Measurements from ENCODE around the gene TGFBR3L. TPM values are rescaled to one million over a fixed set of nuclear protein-coding genes. Genes with fewer than 3 reads are reported as not detected.

TGFBR3L gene
- total RNA-seq, 3 donors from 2014 or later, result 2.3 TPM; not detected in 2

DNA sequence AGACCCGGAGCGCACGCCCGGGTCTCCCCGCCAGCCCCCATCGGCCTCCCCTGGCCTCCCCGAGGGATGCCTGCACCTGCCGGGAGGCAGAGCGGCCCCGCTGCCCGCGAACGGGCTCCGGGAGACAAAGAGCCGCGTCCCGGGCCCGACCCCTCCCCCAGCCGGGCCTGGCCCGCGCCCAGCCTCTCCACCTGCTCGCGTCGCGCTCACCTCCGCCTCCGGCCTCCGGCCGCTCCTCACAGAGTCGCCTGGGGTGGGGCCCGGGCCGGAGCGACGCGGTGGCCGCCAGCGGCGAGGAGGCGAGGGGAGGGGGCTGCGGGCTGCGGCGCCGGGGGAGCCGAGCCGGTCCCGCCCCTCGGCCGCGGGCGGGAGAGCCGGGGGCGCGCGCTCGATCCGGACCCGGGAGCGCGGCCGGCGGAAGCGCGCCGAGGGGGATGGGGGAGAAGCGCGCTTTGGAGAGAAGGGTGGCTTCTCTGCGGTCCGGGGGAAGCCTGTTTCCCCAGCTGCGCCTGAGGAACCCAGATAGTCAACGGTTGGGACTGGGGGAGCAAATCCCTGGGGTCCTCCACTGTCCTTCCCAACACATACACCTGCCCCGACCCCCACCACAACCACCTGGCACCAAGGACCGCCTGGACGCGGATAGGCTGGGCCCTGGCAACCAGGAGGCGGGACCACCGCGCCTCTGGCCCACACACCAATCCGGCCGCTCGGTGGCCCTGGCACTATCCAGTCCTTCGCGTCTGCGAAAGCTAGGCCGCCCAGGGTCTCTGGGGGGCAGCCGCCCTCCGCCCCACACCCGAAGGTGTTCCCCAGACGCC lies 40.3 kb upstream of the TGFBR3L start, which contains the start of gene PRR36:
Gene PRR36 (minus strand): TSS at position 315 of the 821 bp plus-strand sequence. CDS start 701 bp downstream, outside the sequence.
- Histone ChIP-seq H3K36me3 (no peaks in the 10 kb centered on the region), H3K4me1 (peaks cover 0 to 8% of the 10 kb centered on the region in 2 donors), H3K27me3 (peaks cover 5 to 20% of the 10 kb centered on the region in 2 donors), H3K9me3 (no peaks in the 10 kb centered on the region), H3K4me3 (peak within 1 kb of the TSS in 2 of 3 donors; percentile 56 to 76), H3K27ac (peak within 1 kb of the TSS; percentile 58 to 70)
- TF ChIP-seq POLR2AphosphoS5 (IDR thresholded peaks at IDR 0.05) (no peak), POLR2A (IDR thresholded peaks at IDR 0.05) (no peak), CTCF (IDR thresholded peaks at IDR 0.05) (no peak)
- intact Hi-C loops (cut with DNase I; ENCODE audit: low total_unique reads), result no loop called here
- DNase-seq (ENCODE audit: low spot score in 2 of 2), result peak; percentile 66 to 72

GRCh38 chr19:7874897-7875273 lies 39.7 kb upstream of the TGFBR3L start:
- intact Hi-C loops (cut with DNase I; ENCODE audit: low total_unique reads), result no loop called here
- Histone ChIP-seq H3K4me3 (peak overlapping the region in 2 of 3 donors; percentile 56 to 76), H3K27ac (peak overlapping the region in 1 of 2 donors; percentile 70), H3K27me3 (peaks cover 5 to 20% of the 10 kb centered on the region in 2 donors), H3K9me3 (no peaks in the 10 kb centered on the region), H3K4me1 (peaks cover 0 to 8% of the 10 kb centered on the region in 2 donors), H3K36me3 (no peaks in the 10 kb centered on the region)
- no peak for DNase-seq (ENCODE audit: low spot score in 2 of 2)
- TF ChIP-seq POLR2A (IDR thresholded peaks at IDR 0.05) (no peak), CTCF (IDR thresholded peaks at IDR 0.05) (no peak), POLR2AphosphoS5 (IDR thresholded peaks at IDR 0.05) (no peak)

DNA sequence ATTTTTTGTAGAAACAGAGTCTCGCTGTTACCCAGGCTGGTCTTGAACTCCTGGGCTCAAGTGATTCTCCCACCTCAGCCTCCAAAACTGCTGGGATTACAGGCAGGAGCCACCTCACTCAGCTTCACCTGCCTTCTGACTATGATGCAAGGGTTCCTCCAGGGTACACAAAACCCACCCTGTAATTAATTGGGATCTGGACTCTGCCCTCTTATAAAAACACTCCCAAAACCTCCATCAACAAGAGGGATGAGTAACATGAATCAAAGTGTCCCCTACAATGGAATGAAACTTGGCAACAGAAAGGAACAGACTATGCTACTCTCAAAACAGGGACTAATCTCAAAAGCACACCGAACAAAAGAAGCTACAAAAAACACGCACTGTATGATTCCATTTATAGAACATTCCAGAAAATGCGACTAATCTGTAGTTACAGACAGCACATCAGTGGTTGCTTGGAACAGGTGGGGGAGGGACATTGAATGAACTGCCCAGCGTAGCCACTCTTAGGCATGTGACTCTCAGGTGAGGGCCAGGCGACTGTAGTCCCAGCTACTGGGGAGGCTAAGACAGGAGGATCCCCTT lies 37.3 kb upstream of the TGFBR3L start:
- peaks cover 5 to 17% of the 10 kb centered on the region in 2 donors for H3K27me3 ChIP-seq
- DNase-seq (ENCODE audit: low spot score in 2 of 2), result no peak
- H3K36me3 ChIP-seq, result no peaks in the 10 kb centered on the region
- no peak for TF ChIP-seq CTCF (IDR thresholded peaks at IDR 0.05)
- no peak for TF ChIP-seq POLR2A (IDR thresholded peaks at IDR 0.05)
- TF ChIP-seq POLR2AphosphoS5 (IDR thresholded peaks at IDR 0.05), result no peak
- no peak overlapping the region for H3K27ac ChIP-seq
- no peak overlapping the region for H3K4me3 ChIP-seq
- H3K4me1 ChIP-seq, result peaks cover 0 to 8% of the 10 kb centered on the region in 2 donors
- intact Hi-C loops (cut with DNase I; ENCODE audit: low total_unique reads), result no loop called here
- no peaks in the 10 kb centered on the region for H3K9me3 ChIP-seq

DNA sequence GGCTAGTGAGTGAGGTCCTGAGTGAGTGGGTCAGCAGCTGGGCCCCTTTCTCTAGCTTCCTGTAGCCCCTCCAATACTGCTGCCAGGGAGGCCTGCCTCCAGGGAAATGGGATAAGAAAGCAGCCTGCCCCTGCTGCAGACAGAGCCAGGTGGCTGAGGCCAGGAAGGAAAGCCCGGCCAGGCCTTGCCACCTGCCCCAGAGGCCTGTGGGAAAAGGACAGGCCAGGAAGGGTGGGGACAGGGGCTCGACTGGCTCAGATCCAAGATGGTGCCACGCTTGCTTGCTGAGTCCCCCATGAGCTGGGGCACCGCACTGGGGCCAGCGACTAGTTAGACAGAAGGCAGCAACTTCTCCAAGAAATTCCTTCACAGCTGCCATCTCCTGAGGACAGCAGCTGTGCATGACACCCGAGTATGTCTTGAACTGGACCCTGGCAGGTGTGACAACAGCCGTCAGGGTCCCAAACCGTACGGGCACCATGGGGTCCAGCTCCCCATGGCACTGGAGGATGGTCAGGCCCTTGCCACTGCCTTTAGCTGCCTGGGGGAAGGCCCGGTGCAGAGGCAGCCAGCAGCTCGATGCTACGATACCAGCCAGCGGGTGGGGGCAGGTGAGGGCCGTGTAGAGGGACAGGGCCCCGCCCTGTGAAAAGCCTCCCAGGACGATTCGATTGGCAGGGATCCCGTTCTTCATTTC lies 35.4 kb upstream of the TGFBR3L start:
- no peak for TF ChIP-seq POLR2AphosphoS5 (IDR thresholded peaks at IDR 0.05)
- no peak for TF ChIP-seq POLR2A (IDR thresholded peaks at IDR 0.05)
- no peak for TF ChIP-seq CTCF (IDR thresholded peaks at IDR 0.05)
- no peak overlapping the region for H3K4me3 ChIP-seq
- no peak for DNase-seq (ENCODE audit: low spot score in 2 of 2)
- intact Hi-C loops (cut with DNase I; ENCODE audit: low total_unique reads), result no loop called here
- no peak overlapping the region for H3K27ac ChIP-seq
- no peaks in the 10 kb centered on the region for H3K9me3 ChIP-seq
- H3K36me3 ChIP-seq, result no peaks in the 10 kb centered on the region
- no peaks in the 10 kb centered on the region for H3K27me3 ChIP-seq
- no peaks in the 10 kb centered on the region for H3K4me1 ChIP-seq
